CD4-positive, alpha-beta T cell treated with Interleukin-2 at 100 ng/mL for 4 hours (primary cell): ENCODE measurements around the gene SPINK4.

Experiments used
- DNase-seq: peaks from one replicate; pipeline ENCODE4 v3.0.0-alpha.2; 2020; ENCODE audit warnings: low spot score

SPINK4 gene

DNA sequence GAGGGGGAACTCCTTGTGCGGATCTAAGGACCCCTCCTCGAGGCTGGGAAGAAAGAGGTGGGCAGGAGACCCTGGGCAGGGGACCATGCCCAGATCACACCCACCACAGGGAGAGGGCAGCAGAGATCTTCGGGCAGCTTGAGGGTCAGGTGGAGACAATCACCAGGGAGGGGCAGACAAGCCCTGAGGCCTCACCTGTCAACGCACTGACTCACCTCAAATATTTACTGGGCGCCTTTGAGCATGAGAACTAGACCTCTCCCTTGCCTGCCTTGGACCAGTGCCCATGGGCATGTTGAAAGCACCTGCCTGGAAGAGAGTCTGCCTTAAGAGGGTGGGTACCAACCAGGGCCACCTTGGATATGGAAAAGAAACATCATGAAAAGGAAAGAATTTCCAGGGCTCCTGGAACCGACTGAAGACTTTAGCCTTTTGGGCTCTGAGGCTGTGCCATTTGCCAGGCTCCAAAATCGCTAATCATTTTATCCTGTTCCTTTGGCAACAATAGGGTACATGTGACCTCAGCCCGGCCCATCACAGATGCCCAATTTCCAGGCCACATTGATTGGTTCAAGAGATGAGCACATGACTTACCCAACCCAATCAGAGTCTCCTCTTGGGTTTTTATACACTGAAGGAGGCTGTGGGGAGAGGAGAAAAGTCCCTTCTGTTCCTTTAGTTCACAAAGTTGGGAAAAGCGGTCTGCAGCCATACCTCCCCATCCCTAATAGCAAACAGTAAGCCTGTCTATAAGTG is 10.4 kb upstream of the SPINK4 start:
- no peak for DNase-seq

DNA sequence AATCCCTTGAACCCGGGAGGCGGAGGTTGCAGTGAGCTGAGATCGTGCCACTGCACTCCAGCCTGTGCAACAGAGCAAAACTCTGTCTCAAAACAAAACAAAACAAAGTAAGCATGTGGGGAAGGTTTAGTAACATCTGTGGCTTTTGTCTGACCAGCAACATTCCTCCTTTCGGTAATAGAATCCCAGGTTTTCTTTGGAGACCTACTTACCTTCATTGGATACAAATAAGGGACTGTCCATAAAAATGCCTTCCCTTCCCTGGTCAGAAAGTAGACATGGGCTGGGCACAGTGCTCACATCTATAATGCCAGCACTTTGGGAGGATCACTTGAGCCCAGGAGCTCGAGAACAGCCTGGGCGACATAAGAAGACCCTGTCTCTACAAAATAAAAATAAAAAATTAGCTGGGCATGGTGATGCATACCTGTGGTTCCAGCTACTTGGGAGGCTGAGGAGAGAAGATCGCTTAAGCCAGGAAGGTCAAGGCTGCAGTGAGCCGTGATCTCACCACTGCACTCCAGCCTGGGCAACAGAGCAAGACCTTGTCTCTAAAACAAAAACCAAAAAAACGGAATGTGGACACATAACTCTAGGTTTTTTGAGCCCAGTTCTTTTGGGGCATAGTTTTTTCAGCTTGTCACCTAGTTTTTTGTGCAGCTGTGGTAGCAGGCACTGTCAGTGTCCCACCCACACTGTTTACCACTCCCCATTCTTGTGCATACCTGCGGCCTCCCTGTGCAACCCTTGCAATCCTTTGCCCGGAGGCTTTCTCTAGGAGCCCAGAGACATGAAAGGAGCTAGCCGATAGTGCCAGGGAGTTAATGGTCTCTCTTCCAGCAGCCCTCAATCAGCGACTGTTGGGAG is 9.0 kb upstream of the SPINK4 start:
- no peak for DNase-seq

GRCh38 chr9:33231623-33231942 is 8.4 kb upstream of the SPINK4 start:
- no peak for DNase-seq

- DNase-seq: no peak
These were observed 7.2 kb upstream of the SPINK4 start for GRCh38 chr9:33232815-33233214.

DNA sequence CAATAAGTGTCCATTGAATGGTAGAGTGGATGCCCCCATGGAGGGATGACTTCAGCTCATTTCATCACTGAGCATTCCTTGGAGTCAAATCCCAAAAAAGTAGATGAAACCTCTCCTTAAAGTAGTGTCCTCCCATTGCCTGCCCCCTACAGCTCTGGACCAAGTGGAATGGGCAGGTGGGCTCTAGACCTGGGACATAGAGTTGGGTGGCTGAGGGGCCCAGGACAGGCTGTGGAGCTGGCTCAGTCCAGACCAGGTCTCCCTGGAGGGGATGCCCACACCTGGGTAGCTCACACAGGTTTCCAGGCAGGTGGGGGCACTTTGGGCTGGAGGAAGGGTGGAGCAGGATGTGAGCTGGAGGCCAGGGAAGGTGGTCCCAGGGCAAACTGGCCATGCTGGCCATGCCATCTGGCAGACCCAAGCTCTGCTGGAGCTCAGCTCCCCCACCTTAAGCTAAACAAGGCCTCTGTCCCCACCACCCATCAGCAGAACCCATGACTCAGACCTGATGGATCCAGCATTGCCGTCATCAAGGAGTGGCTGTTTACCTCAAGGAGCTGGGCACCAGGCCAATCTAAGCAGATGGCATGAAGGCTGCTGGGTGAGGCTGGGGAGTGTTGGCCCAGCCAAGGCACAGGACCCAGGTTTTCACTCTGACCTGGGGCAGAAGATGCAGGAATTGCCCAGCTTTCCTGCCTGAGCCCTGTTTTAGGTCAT is 6.2 kb upstream of the SPINK4 start:
- DNase-seq: no peak

GRCh38 chr9:33234511-33235467 is 5.2 kb upstream of the SPINK4 start:
- DNase-seq: no peak

GRCh38 chr9:33236571-33236970 is 3.4 kb upstream of the SPINK4 start:
- no peak for DNase-seq

GRCh38 chr9:33241298-33241697 is 1.3 kb downstream of the SPINK4 start:
- no peak for DNase-seq

GRCh38 chr9:33242609-33243134 is 2.7 kb downstream of the SPINK4 start:
- no peak for DNase-seq

DNA sequence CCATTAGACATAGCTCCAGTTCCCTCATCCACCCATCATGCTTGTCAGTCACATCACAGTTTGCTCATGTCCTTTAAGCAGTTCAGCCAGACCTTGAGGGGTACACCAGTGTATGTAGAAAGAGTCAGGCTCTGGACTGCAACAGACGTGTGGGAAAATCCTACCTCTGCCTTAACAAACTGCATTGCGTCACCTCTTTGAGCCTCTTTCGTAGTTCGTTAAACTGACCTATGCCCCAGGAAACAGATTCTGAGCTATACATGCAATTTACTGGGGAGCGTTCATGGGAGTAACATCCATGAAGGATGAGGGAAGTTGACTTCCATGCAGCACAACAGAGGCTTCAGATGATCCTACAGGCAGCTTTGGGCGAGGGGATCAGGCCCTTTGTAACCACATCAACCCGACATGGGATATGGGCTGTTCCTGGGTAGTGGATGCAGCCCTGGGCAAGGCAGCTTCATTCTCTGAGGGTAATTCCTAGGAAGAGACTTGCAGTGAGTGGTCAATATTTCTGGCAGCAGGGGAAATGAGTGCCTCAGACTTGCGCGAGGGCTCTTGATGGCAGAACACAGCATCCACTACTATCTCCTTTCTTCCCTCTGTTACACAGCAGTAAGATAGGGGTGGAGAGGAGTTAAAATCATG is 4.3 kb downstream of the SPINK4 start:
- no peak for DNase-seq

GRCh38 chr9:33245341-33245740 is 5.4 kb downstream of the SPINK4 start:
- no peak for DNase-seq

DNA sequence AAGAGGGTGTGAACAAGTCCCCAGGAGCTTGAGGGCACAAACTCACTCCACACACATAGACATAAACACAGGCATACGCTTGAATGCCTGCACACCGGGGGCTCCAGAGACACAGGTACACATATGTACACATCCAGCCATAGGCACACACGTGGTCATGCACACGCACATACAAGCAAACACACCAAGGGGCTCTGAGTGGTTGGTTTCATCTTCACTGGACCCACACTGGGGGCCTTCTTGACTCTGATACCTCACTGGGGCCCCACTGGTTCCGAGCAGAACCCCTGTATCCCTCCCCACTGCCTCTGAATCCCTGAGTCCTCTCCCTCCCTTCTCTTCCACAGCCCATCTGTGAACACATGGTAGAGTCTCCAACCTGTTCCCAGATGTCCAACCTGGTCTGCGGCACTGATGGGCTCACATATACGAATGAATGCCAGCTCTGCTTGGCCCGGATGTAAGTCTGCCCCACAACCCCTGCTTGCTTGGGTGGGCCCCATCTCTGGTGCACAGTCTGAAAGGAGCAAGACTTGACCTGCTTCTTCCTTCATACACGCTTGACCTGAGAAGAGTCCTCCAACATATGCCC is 6.4 kb downstream of the SPINK4 start:
- no peak for DNase-seq

DNA sequence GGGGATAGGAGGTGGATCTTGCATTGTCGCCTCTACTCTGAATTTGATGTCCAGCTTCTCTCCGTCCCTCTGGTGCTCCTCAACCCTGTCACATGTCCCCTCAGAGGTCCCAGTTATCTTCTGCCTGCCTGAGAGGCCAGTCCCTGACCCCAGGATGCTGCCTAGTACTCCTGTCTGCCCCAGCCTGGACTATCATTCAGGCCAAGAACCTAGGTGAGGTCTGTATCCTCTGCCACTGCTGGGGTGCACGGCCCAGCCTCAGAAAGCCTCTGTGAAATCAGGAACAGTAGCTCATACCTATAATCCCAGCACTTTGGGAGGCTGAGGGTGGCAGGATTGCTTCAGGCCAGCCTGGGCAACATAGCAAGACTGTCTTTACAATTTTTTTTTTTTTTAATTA is 8.6 kb downstream of the SPINK4 start:
- no peak for DNase-seq

DNA sequence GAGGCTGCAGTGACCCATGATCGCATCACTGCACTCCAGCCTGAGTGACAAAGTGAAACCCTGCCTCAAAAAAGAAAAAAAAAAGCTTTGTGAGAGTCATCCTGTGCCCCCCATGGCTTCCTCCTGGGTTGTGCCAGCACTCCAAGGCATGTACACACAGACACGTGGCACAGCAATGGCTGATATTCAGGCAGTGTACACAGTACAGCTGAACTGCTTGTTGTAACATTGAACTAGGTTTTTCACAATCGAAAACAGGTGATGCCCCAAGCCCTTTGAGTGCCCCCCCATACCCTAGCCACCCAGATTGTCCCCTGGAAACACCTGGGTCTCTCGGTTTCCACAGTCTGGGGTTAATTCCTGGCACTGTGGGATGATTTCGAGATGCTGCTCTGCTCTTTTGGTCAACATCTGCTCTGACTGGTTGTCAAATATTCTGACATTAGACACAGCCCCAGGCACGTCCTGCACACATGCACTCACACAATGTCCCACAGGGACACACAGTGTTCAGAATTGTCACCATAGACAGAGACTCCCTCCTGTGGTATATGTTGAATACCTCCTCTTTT is 9.2 kb downstream of the SPINK4 start:
- DNase-seq: no peak

DNA sequence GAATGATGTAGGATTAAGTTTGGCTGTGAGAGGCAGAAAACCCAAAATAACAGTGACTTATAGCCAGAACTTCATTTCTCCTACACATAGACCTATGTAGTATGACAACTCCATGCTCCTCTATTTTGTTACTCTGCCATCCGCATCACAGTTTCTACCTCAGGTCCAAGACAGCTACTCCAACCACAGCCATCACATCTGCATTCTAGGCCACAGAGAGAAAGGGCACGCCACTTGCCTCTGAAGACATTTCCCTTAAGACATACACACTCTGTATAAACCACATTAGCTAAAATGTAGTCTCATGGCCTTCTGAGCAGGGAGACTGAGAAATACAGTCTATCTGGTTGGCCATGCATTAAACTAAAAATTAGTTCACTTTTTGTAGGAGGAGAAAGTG is 10.0 kb downstream of the SPINK4 start:
- DNase-seq: no peak

DNA sequence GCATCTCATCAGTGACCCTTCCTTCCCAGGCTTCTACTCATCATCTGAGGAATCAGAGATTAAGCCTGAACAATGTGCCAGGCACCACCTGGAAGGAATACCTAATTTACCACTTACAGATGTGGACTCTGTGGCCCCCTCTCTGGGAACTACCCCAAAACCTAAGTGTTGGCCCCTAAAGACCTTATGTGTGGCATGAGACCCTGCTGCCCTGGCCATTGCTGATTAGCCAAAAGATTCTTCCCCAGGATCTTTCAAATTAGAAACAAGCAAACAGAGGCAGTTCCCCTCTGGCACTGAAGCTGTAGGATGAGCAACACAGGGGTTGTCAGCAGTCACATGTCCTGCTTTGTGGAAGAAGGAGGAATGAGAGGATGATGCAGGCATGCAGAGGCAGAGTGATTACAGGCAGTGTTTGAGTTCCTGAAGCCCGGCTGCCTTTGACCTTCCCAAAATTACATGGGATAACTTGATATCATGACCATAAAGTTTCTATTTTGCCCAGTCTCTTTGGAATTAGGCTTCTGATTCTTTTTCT is 10.6 kb downstream of the SPINK4 start:
- no peak for DNase-seq

DNA sequence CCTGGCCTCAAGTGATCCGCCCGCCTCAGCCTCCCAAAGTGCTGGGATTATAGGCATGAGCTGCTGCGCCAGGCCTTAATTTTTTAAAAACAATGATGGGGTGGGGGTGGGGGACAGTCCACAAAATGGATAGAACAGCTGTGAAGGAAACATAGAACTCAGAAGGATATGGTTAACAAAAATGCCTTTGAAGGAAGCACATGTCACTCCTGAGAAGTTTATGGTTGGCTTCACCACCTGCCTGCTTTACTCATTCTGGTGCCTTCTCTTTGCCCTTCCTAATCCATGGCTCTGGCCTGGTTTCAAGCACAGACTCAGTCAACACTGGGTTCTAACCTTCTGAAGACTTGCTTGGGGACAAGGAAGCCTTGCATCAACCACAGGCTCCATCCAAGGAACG is 14.2 kb downstream of the SPINK4 start:
- no peak for DNase-seq

DNA sequence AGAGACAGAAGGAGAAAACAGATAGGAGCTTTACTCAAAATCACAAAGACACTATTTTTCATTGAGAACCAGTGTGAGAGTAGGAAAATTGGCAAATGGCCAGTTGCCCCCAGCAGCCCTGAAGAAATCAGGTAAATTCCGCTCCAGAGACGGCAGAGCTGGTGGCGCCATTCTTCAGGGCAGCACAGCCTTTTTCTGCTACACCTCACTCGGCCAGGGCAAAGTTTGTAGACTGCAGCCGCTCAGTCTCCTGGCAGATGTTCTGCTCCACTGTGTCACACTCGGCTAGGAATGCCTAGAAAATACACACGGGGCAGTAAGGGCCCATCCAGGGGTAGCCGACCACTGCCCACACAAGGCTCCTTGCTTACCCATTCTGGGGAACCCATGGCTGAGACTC is 15.0 kb downstream of the SPINK4 start:
- no peak for DNase-seq

DNA sequence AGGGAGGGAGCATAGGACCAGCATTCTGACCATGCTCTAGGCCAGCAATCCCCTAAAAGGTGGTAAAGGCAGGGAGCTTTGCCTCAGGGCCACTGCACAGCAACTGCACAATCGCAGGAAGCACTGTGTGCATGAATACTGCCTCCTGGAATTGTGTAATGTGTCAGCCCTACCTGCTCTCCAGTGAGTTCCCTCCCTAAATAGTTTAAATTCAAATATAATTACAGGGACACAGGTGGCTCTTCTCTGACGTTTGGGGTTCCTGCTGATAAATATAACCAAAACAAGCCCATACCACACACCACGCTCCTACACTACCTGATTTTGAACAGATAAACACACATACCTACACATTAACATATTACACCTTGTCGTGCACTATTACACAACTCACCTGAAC is 15.5 kb downstream of the SPINK4 start:
- no peak for DNase-seq

GRCh38 chr9:33256236-33256635 is 16.3 kb downstream of the SPINK4 start:
- no peak for DNase-seq
